Measurements from ENCODE around the gene ARMC7.
"Not testable (repeated sequence)": the region's sequence is repeated elsewhere in the genome, so short reads cannot be mapped to it uniquely, and the experiment has no call there.

Gene ARMC7

DNA sequence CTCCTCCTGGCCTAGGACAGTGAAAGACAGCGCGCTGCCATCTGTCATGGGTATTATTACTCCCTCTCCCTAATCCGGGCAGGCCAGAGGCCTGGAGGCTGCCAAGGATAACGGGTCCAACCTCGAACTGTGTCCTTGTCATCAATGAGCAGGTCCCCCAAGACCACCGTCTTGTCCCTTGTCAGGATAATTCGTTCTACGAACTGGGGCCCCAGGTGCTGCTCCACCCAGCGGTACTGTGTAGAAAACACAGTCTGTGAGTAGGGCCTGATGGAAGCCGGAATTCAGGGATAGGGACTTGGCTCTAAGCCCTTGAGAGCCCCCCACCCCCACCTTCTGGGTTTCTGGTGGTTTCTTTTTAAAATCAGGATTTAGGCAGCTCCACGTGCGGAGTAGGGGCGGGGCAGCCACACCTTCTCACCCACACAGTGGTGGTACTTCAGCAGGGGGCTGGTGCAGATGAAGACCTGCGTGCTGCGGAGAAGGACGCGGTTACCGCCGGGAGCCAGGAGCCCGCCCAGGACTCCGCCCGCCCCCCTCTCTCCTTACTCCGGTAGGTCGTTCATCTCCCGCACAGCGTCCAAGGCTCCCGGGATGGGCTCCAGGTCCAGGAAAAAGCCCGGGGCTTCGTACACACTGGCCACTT lies 21.0 kb downstream of the ARMC7 start:
- peak; percentile 40 for DNase-seq

DNA sequence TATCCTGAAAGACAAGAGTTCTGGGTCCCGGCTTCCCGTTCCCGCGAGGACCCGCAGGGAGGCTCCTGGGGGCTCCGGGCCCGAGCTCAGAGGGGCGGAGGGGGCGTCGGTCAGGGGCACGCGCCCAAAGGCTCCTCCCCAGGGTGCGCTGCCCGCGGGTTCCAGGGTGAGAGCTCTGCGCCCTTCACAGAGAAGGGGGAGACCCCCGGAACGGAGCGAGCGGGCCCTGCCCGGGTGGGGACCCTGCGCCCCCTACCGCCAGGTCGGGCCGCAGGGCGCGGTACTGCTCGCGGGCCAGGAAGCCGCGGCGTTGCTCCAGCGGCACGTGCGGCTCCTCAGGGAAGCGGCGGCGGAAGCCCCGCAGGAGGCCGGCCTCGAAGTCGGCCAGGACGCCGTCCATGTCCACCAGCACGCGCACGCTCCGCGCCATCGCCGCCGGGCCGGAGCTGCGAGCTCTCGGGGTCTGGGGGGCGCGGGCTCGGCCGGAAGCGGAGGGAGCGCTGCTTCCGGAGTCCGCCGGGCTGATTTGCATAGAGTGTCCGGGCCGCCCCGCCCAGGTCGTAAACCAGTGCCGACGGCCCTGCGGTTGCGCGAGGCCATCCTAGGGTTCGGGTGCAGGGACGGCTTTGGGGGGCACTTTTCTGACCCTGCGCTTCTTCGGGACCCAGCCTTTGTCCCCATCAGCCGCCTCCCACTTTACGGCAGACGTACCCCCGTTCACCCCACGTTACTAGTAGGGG lies 21.7 kb downstream of the ARMC7 start, which contains the start of gene NT5C:
TSS of gene NT5C (minus strand) at position 465 of the 740 bp plus-strand sequence. CDS start at position 430, 35 bp downstream.
- DNase-seq: peak; percentile 64

DNA sequence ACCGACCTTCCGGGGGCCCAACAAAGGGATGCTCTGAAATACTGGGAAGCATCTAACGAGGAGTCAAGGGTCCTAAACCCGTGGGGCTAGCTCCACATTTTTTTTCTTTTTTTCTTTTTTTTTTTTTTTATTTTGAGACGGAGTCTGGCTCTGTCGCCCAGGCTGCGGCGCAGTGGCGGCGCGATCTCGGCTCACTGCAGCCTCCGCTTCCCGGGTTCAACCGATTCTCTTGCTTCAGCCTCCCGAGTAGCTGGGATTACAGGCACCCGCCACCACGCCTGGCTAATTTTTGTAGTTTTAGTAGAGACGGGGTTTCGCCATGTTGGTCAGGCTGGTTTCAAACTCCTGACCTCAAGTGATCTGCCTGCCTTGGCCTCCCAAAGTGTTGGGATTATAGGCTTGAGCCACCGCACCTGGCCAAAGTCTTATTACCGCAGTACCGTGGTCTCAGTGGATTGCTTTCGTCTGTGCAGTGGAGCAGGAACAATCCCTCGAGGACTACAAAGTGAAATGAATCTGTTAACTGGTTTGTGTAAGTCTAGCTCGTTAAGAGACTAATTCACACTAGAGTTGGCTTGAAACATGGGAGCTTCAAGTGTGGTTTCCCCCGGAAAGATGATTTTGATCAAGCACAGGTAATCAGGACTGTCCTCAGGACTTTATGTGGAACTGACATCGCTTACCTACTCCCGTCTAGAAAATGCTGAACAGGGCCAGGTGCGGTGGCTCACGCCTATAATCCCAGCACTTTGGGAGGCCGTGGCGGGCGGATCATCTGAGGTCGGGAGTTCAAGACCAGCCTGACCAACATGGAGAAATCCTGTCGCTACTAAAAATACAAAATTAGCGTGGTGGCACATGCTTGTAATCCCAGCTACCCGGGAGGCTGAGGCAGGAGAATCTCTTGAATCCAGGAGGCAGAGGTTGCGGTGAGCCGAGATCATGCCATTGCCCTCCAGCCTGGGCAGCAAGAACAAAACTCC lies 22.5 kb downstream of the ARMC7 start:
- DNase-seq: not testable (repeated sequence)

DNA sequence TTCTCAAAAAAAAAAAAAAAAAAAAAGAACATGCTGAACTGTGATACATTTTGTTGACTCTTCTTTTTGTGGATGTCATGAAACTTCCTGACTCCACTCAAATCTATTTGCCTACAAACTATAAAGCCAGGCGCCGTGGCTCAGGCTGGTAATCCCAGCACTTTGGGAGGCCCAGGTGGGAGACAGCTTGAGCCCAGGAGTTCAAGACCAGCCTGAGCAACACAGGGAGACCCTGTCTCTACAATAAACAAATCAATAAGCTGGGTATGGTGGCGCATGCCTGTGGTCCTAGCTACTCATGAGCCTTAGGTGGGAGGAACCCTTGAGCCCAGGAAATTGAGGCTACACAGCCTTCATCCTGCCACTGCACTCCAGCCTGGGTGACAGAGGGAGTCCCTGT lies 23.2 kb downstream of the ARMC7 start:
- DNase-seq: no peak

DNA sequence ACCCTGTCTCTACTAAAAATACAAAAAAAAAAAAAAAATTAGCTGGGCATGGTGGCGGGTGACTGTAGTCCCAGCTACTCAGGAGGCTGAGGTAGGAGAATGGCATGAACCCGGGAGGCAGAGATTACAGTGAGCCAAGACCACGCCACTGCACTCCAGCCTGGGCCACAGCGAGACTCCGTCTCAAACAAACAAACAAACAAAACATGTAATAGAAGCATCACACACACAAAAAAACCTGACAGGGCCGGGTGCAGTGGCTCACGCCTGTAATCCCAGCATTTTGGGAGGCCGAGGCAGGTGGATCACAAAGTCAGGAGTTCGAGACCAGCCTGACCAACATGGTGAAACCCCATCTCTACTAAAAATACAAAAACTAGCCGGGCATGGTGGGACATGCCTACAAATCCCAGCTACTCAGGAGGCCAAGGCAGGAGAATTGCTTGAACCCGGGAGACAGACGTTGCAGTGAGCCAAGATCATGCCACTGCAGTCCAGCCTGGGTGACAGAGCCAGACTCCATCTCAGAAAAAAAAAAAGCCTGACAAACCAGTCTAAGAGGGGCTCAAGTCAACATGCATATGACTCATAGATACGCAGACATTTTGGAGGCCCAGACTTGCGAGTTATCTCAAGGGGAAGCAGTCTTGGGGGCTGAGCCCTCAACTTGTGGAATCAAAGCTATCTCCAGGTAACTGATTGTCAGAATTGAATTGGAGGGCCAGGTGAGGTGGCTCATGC lies 24.0 kb downstream of the ARMC7 start:
- DNase-seq: not testable (repeated sequence)

DNA sequence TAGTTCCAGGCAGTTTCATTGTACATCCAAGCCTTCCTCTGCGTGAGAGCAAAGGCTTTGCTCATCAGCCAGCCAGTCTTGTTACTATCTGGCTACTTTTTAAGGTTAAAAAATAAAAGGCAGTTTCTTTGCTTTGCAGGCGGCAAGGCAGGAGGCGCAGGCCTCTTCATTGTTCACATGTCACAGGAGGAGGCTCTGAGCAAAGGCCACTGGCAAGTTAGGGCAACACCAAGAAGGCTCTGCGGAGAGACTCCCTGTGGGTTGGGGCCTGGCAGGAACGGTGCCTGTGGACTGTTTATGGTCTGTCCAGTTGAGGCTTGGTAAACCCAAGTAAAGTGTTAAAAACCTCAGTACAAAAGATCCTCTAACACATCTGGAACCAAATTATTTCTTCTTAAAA lies 25.7 kb downstream of the ARMC7 start:
- no peak for DNase-seq

DNA sequence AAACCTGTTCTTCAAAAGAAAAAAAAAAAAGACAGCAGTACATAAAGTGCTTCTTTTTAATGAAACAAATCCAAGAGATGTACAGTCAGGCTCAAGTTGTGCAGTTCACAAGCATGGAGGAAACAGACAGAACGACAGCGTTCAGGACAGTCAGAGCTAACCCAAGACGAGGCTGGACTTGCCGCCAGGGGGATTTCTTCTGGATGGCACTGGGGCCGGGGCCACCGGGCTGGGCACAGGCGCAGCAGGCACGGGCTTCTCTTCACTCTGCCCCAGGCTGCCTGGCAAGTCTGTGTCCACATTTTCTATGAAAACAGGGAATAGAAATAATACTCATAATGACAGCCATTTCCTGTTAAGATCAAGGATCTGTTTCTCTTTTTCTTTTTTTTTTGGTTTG lies 26.2 kb downstream of the ARMC7 start:
- DNase-seq: no peak

DNA sequence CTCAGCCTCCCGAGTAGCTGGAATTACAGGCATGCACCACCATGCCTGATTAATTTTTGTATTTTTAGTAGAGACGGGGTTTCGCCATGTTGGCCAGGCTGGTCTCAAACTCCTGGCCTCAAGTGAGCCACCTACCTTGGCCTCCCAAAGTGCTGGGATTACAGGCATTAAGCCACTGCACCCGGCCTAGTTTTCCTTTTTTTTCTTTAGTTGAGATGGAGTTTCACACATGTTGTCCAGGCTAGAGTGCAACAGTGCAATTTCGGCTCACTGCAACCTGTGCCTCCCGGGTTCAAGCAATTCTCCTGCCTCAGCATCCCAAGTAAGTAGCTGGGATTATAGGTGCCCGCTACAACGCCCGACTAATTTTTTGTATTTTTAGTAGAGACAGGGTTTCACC lies 28.0 kb downstream of the ARMC7 start:
- not testable (repeated sequence) for DNase-seq

DNA sequence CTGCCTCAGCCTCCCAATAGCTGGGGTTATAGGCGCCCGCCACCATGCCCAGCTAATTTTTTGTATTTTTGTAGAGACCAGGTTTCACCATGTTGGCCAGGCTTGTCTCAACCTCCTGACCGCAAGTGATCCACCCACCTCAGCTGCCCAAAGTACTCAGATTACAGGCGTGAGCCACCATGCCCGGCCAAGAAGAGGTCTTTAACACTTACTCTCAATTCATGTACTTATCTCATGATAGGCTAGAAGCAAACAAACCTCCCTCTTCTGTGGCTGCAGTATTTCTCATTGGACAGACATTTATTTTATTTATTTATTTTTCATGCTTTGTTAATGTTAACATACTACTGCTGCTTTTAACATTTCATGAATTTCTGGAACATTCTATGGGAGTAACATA lies 28.8 kb downstream of the ARMC7 start:
- DNase-seq: no peak

DNA sequence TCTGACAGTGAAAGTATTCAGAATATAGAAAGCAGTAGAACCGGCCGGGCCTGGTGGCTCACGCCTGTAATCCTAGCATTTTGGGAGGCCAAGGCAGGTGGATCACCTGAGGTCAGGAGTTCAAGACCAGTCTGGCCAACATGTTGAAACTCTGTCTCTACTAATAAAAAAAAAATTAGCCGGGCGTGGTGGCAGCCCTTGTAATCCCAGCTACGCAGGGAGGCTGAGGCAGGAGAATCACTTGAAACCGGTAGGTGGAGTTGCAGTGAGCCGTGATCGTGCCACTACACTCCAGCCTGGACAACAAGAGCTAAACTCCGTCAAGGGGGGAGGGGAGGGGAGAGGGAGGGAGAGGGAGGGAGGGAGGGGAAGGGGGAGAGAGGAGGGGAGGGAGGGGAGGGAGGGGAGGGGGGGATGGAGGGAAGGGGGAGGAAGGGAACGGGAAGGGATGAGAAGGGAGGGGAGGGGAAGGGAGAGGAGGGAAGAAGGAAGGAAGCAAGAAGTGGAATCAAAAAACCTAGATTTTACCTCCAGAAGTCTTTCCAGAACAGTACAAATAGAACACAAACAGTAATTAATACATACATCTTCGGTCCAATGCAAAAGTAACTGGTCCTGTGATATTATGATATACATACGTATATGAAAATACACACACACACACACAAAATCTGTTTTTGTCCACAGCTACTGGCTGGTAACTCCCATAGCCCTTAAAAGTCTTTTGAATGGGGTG lies 32.6 kb downstream of the ARMC7 start:
- no peak for DNase-seq

DNA sequence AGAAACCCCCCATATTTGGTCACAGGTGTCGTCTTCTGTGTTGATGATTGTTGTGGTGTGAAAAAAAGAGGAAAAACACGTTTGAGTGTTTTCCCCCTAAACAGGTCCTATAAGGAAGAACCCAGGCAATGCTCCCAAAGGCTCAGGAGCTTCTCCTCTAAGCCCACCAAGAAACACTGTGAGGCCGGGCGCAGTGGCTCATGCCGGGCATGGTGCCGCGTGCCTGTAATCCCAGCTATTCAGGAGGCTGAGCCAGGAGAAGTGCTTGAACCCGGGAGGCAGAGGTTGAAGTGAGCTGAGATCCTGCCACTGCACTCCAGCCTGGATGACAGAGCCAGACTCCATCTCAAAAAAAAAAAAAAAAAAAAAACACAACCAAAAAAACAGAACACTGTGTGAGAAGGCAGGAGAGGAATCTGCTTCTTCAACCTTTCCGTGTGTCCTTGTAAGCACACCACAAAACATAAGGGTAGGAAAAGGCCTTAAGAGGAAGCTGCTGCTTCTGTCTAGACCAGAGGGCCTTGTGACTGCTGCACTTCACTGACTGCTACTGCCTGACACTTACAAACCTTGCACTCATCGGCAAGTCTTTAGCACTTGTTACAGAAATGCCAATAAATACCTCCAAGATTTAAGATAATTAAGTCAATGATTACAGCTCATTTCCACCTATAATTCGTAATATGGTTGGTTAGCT lies 35.2 kb downstream of the ARMC7 start:
- no peak for DNase-seq

DNA sequence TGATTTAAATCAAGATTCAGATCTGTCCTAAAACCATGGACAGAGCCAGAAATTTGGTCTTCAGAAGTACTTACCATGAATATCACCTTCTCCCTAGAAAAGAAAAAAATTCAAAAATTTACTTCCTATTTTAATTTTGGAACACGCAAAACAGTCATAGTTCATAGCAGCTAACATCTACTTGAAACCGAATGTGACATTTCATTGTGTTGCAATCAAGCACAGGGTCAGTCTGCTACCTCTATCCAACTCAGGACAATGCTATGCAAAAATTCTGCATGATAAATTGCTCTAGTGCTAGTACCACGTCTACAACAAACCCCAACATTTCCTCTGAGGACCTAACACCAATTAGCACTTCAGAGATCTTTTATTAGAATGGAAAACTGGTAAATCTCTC lies 36.8 kb downstream of the ARMC7 start:
- DNase-seq: no peak

DNA sequence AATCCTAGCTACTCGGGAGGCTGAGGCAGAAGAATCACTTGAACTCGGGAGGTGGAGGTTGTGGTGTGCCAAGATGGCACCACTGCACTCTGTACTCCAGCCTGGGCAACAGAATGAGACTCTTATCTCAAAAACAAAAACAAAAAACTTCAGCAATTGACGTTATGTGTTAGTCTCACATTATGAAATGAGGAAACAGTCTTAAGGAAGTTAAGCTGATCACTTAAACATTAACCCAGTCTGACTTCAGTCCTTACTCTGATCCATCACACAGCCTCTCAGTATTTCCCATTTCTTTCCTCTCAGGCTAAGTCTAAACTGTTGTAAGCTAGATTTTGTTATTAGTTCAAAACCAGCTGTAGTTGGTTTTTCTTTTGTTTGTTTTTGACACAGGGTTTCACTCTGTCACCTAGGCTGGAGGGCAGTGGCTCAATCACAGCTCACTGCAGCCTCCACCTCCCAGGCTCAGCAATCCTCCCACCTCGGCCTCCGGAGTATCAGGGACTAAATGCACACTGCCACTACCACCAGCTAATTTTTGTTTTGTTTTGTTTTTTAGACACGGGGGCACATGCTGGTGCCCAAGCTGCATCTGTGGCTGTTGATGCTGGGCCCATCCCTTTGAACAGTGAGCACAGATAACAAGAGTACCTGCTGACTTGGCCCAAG lies 38.2 kb downstream of the ARMC7 start:
- DNase-seq: no peak

DNA sequence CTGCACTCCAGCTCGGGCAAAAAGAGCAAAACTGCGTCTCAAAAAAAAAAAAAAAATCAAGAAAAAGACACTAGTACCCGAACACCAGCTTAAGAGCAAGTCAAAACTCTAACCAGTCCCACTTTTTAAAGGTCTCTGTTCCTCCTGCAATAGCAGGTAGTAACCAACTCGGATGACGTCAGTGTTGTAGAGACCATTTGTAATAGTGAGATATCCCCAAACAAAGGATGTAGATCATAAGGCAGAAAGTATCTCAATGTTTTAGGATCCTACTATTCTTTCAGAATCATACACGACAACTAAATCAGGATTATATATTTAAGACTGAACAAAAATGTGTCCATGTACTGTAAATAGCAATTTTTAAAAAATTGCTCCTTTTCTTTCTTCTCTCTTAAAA lies 42.2 kb downstream of the ARMC7 start:
- DNase-seq: no peak

DNA sequence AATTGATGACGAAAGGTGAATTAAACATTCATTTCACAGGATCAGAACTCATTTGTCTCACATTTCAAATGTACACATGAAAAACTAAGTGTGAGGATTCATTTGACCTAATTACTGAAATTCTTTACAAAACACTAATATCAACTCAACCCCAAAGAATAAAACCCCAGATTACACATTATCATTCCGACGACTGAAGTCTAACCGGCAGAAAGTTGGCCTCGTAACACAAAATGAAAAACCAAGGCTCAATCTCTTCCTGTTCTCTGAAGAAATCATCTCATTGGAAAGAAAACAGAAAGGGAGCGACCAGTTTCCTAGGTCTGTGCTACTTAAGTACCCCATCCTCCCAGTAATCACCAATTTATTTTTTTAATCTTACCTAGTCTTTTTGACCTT lies 42.8 kb downstream of the ARMC7 start:
- no peak for DNase-seq

DNA sequence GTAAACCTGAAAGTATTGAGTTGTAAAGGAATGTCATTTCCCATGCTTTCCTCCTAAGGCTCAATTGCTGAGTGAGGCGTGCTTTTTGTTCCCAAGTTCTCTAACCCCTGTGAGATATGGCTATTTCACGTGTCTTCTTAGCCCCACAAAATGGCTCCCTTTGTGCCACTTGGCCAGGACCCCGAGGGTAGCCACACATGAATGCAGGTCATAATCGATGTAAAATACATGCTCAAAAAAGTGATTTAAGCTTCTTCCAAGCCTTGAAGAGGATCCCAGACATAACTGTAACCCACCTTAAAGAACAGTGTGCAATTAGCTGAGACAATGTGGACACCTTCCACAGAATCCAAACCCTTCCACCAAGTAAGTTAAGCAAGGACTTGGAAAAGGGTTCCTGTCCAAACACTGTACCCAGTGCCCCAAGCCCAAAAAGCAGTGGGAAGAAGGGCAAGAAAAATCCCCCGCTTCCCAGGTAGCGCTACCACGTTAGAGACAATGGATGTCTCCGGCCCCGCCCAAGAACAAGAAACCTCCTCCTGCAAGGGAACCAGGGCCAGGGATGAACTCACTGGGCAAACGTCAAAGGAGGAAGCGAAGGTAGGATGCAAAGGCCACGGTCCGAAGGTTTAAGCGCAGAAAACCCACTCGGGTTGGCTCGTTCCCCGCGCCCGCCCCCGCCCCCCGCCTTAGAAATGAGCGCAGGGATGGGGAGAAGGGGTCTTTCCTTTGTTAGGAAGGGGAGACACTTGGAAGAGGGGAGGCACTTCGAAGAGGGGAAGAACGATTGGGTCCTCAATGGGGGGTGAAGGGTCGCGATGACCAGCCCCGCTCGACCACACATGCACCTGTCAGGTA lies 43.4 kb downstream of the ARMC7 start:
- DNase-seq: peak; percentile 48

DNA sequence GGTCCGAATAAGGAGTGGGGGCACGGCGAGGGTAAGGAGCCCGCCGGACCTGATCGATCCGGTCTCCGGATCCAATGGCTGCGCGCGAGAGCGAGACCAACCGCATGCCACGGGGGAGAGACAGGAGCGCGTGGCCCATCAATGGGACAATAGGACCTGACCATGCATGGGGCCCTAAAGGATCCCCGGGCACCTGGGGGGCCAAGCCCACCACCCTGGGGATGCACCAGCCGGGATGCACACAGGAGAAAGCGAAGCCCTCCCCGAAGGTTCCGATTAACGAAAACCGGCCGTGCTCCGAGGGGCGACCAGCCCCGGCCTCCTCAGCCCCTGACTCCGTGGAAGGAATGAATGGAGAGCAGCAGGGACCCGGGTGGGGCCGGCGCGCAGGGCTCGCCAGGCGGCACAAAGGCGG lies 44.0 kb downstream of the ARMC7 start:
- DNase-seq: no peak

DNA sequence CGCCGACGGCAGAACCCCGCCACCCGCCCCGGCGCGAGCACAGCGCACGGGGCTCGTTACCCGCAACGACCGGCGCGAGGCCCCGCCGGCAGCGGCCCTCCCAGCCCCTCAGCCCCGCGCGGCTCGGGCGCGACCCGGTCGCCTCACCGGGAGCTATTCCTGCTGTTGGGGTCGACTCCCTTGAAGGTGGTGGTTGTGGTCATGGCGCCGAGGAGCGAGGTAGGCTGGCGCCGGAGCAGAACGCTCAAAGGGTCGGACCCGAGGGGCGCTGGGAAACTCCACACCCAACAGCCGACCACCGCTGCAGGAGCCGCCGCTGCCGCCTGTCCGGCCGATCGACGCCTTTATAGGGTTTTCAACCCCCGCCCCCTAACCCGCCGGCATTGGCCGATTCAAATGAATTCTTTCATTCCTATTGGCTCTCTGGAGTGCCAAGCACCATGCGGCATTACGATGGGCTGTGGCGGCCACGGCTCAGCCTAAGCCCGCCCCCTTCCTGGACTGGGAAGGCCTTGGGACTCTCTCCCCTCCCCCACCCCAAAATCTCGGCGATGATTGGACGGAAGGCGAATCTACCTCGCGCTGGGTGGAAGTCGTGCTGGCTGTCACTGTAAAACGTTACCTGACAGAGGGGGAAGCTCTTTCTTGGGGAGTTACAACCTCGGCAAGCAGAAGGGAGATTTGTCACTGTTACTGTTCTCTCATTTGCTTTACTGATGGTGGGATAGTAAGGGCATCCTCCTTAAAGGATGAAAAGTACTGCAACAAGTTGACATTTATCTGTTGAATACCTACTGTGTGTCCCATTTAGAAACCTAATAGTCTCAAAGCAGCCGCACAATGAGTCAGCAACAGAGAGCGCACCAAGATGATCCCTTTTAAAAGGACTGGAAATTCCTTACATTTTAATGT lies 44.7 kb downstream of the ARMC7 start, which contains the start of gene JPT1:
TSS of gene JPT1 (minus strand) at position 318 of the 912 bp plus-strand sequence. CDS start at position 203, 115 bp downstream.
- DNase-seq: peak; percentile 97
